SH-SY5Y (cell line): ENCODE data around the gene PHACTR1.

Experiments used
- GATA2 ChIP-seq: IDR thresholded peaks from 2 replicates; pipeline ENCODE4 v1.6.1; 2011; ENCODE audit warnings: mild to moderate bottlenecking, low read depth, low read length
- GATA3 ChIP-seq: IDR thresholded peaks from 2 replicates; pipeline ENCODE4 v1.6.1; 2011; ENCODE audit warnings: low read depth, mild to moderate bottlenecking, low read length, moderate library complexity

PHACTR1 gene

DNA sequence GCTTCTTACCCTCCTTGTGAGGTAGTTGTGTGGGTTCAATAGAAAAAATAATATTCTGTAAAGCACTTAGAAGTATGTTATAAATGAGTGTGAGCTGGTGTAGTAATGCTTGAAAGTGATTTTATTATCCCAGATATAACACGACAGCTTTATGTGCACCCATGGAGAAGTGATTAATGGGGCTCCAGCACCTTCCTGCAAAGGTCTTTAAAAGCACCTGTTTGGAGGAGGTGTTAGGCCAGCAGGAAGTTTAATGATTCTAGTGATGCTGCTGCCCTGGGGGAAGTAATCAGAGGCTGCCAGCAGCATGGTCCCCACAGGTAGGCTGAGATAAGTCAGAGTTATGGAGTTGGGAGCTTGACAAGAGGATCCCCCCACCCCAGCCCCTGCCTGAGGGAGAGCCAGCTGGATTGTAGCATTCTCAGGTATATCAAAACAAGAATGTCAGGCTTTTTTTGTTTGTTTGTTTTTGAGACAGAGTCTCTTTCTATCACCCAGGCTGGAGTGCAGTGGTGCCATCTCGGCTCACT, 166.3 kb downstream of the PHACTR1 start:
- TF ChIP-seq GATA2, result no peak
- TF ChIP-seq GATA3, result no peak

- TF ChIP-seq GATA3 (no peak), GATA2 (no peak)
Measured at GRCh38 chr6:12884983-12885382, 168.4 kb downstream of the PHACTR1 start.

DNA sequence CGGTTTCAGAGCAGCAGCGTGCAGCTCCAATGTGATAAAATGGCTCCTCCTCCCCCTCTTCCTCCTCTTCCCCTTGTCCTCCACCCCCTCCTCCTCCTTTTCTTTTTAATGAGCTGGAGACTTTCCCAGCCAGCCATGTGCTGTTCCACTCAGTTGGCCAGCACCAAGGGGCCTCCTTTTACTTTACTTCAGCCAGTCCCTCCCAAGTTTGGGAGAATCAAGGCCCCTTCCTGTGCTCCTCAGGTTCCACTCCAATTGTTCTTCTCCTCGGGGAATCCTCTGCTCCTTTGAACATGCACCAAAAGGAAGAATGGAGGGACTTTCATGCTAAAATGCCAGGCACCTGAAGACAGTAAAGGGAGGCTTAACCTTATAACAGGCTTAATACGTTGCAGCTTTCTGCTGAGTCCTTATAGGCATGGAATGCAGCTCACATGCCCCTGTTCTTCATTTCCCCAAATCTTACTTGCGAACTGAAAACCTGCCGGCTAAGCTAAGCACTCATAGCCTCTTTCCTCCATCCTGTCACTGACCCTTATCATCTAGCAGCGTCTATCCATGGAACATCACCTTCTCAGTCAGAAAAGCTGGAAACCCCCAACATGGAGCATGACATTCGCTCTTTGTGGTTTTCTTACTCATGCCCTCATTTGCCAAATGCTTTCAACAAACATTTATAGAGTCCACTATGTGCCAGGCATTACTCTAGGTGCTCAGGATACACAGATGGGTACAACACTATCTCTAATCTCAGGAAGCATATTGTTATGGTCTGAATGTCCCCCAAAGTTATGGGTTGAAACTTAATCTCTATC, 170.6 kb downstream of the PHACTR1 start:
- no peak for TF ChIP-seq GATA3
- TF ChIP-seq GATA2, result no peak

DNA sequence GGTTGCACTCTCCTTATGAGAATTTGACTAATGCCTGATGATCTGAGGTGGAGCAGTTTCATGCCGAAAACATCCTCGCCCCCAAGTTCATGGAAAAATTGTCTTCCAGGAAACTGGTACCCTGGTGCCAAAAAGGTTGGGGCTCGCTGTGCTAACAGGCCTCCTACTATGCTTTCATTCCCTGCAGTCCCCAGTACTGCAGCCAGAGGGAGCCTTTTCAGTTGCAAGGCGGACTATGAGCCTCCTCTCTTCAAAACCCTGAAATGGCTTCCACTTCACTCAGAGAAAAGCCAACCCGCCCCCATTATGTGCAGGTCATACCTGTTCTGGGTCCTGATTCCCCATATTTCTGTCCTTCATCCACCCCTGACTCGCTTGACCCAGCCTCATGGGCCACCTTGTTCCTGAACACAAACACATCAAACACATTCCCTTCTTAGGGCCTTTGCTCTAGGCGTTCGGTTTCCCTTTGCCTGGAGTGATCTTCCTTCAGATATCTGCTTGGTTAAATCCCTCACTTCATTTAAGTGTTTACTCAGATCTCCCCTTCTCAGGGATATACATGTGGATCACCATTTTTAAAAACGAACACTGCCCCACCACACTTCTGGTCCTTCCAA, 173.7 kb downstream of the PHACTR1 start:
- TF ChIP-seq GATA2 (no peak), GATA3 (no peak)

DNA sequence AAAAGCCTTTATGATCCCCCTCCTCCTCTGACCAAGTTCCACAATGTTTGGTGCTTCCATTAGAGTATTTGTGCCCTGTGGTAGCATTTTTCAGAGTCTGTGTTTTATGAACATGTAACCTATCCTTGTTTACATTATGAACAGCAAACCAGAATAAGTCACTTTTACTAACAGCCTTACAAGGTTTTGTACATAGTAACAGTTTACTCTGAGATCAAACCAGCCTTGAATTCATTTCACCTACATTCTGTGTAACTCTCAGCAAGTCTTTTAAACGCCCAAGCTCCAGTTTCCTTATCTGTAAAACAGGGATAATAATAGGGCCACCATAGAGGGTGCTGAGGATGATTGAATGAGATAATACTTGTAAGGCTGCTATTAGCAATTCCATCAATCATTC, 175.0 kb downstream of the PHACTR1 start:
- TF ChIP-seq GATA2 (no peak), GATA3 (no peak)

GRCh38 chr6:12892151-12892550, 175.6 kb downstream of the PHACTR1 start:
- TF ChIP-seq GATA3, result no peak
- no peak for TF ChIP-seq GATA2

GRCh38 chr6:12893036-12893435, 176.5 kb downstream of the PHACTR1 start:
- TF ChIP-seq GATA2 (no peak), GATA3 (no peak)

- TF ChIP-seq GATA2, result no peak
- TF ChIP-seq GATA3, result no peak
Measured at GRCh38 chr6:12895721-12896120, 179.2 kb downstream of the PHACTR1 start.

GRCh38 chr6:12896208-12896733, 179.7 kb downstream of the PHACTR1 start:
- TF ChIP-seq GATA2, result no peak
- no peak for TF ChIP-seq GATA3

GRCh38 chr6:12898603-12899002, 182.0 kb downstream of the PHACTR1 start:
- TF ChIP-seq GATA3 (no peak), GATA2 (no peak)

GRCh38 chr6:12899046-12899833, 182.7 kb downstream of the PHACTR1 start:
- no peak for TF ChIP-seq GATA3
- TF ChIP-seq GATA2, result no peak

GRCh38 chr6:12903246-12903645, 186.7 kb downstream of the PHACTR1 start:
- TF ChIP-seq GATA3 (no peak), GATA2 (no peak)

DNA sequence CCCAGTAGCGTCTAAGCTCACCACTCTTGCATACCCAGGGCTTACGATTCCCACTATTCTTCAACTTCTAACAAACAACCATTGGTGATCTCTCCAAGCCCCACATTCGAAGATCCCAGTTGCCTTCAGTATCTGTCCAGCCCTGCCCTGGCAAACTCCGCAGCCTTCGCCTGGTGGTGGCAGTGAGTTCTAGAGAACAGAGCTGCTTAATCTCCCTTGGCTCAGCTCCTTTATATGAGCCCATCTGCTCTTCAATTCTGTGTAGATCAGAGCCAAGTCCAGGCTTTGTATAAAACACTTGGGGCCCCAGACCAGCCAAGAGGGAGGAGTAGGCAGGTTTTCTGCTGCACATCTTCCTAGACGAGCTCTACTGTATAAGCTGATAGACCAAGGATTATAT, 193.3 kb downstream of the PHACTR1 start:
- TF ChIP-seq GATA2 (no peak), GATA3 (no peak)

DNA sequence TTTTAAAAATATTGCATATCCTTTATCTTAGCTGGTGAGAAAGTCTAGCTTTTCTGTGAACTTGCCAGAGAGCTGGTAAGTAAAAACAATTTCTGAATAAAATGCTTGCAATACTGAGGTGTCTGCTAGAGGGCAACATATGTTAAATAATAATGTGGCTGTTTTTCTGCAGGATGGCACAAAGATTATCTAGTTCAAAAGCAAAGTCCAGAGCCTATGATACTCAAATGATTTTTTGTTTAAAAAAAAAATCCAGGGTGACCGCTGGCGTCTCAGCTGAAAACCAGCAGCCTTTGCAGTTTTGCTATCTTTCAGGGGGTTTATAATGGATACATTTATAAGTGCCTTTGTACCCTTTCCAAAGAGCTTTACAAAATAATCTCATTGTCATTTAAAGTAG, 194.9 kb downstream of the PHACTR1 start:
- no peak for TF ChIP-seq GATA2
- no peak for TF ChIP-seq GATA3

- TF ChIP-seq GATA3, result no peak
- TF ChIP-seq GATA2, result no peak
Measured at GRCh38 chr6:12913201-12913600, 196.6 kb downstream of the PHACTR1 start.
